GM12801 (cell line): ENCODE data around the gene SPPL3.

Experiments
- CTCF ChIP-seq: IDR thresholded peaks from one replicate; pipeline ENCODE4 v1.5.1; 2011; ENCODE audit warnings: control low read depth; ENCODE audit not compliant: insufficient read length; ENCODE audit errors: extremely low read depth

Gene SPPL3

GRCh38 chr12:120757226-120757742 is 146.9 kb downstream of the SPPL3 start:
- no peak for TF ChIP-seq CTCF

- TF ChIP-seq CTCF = no peak
Observed at GRCh38 chr12:120755269-120755668, 148.9 kb downstream of the SPPL3 start.

- no peak for TF ChIP-seq CTCF
Observed at GRCh38 chr12:120754792-120755191, 149.4 kb downstream of the SPPL3 start.

- no peak for TF ChIP-seq CTCF
Observed at GRCh38 chr12:120751389-120751788, 152.8 kb downstream of the SPPL3 start.

- TF ChIP-seq CTCF = no peak
Observed at GRCh38 chr12:120750806-120751205, 153.4 kb downstream of the SPPL3 start.

- TF ChIP-seq CTCF = no peak
Observed at GRCh38 chr12:120749256-120749655, 154.9 kb downstream of the SPPL3 start.

GRCh38 chr12:120748242-120748641 is 155.9 kb downstream of the SPPL3 start:
- TF ChIP-seq CTCF = no peak
